Type B pancreatic cell (in vitro differentiated cells): Measurements from ENCODE around the gene NUP153. TPM values are rescaled to one million over a fixed set of nuclear protein-coding genes. Genes with fewer than 3 reads are reported as not detected.

ENCODE experiments used
- DNase-seq: peaks from one replicate; pipeline ENCODE4 v3.0.0; 2021; ENCODE audit warnings: mixed read lengths; ENCODE audit not compliant: unreplicated experiment; ENCODE audit errors: extremely low spot score
- H3K27ac Mint-ChIP-seq: 2 replicates; pipeline ENCODE4 v1.8.0; 2021; ENCODE audit warnings: mild to moderate bottlenecking, mixed read lengths
- H3K27me3 Mint-ChIP-seq: 2 replicates; pipeline ENCODE4 v1.8.0; 2021; ENCODE audit warnings: mixed read lengths
- H3K36me3 Mint-ChIP-seq: 2 replicates; pipeline ENCODE4 v1.8.0; 2021; ENCODE audit warnings: mixed read lengths
- H3K4me1 Mint-ChIP-seq: one replicate; pipeline ENCODE4 v1.8.0; 2021; ENCODE audit warnings: mixed read lengths; ENCODE audit not compliant: unreplicated experiment
- H3K4me3 Mint-ChIP-seq: 2 replicates; pipeline ENCODE4 v1.8.0; 2021; ENCODE audit warnings: mild to moderate bottlenecking, mixed read lengths
- H3K9me3 Mint-ChIP-seq: 2 replicates; pipeline ENCODE4 v1.8.0; 2021; ENCODE audit warnings: mixed read lengths
- CTCF ChIP-seq: fragments of 200-600 bp; sonication (generic); conservative IDR thresholded peaks from 2 replicates; pipeline ENCODE4 v1.5.0; 2021; ENCODE audit warnings: antibody characterized with exemption, mild to moderate bottlenecking
- total RNA-seq: library from RNA; stranded (reverse); gene quantifications from 2 replicates; pipeline ENCODE4 v1.2.1, GENCODE V29; 2021; ENCODE audit warnings: low replicate concordance

Gene NUP153
- total RNA-seq, 1 donor from 2014 or later, result 51.8 TPM

DNA sequence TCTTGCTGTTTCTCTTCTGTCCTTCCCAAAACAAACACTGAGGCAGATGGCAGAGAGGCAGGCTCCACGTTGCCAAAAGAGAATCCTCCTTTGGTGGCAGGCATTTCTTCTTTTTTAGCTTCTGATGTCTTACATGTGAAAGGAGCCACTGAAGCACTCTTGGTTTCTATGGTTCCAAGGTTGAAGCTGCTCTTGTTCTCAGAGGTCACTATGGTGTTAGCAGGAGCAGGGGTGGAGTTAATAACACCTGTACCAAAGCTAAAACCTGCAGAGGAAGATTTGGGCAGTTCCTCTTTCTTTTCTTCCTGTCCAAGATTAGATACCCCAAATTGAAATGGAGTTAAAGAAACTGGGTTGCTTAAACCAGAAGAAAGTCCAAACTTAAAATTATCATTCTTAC lies 77.9 kb downstream of the NUP153 start:
- Mint-ChIP-seq H3K27me3 (no peaks in the 10 kb centered on the region), H3K27ac (no peak overlapping the region), H3K9me3 (no peaks in the 10 kb centered on the region), H3K4me3 (no peak overlapping the region), H3K4me1 (no peaks in the 10 kb centered on the region), H3K36me3 (peaks cover 44% of the 10 kb centered on the region)
- DNase-seq, result no peak
- TF ChIP-seq CTCF, result no peak

DNA sequence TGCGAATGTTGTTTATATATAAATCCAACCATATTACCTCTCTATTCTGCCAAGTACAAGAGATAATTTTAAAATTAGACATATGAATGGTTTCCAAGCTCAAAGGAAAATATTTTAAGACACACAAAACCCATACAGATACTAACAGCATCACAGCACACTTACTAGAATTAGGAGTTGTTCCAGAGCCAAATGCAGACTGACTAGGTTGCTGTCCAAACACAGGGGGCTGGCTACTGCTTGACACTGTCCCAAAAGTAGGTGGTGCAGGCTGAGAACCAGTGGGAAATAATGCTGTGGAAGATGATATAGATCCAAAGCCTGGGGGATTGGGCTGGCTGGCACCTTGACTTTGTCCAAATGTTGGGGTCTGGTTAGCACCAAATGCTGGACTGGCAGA lies 82.3 kb downstream of the NUP153 start:
- Mint-ChIP-seq H3K9me3 (no peaks in the 10 kb centered on the region), H3K36me3 (peaks cover 37% of the 10 kb centered on the region), H3K4me1 (no peaks in the 10 kb centered on the region), H3K4me3 (no peak overlapping the region), H3K27ac (no peak overlapping the region), H3K27me3 (no peaks in the 10 kb centered on the region)
- no peak for DNase-seq
- no peak for TF ChIP-seq CTCF

DNA sequence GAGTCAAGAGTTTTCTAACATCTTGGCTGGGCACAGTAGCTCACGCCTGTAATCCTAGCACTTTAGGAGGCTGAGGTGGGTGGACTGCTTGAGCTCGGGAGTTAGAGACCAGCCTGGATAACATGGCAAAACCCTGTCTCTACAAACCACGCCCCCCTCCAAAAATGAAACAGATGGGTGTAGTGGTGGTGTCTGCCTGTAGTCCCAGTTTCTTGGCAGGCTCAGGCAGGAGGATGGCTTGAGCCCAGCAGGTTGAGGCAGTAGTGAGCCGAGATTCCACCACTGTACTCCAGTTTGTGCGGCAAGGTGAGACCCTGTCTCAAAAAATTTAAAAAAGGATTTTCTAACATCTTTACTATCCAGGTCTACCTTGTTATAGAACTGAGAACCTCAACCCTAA lies 84.6 kb downstream of the NUP153 start:
- Mint-ChIP-seq H3K27ac (no peak overlapping the region), H3K4me1 (no peaks in the 10 kb centered on the region), H3K4me3 (no peak overlapping the region), H3K27me3 (no peaks in the 10 kb centered on the region), H3K36me3 (peaks cover 40% of the 10 kb centered on the region), H3K9me3 (no peaks in the 10 kb centered on the region)
- TF ChIP-seq CTCF, result no peak
- no peak for DNase-seq

DNA sequence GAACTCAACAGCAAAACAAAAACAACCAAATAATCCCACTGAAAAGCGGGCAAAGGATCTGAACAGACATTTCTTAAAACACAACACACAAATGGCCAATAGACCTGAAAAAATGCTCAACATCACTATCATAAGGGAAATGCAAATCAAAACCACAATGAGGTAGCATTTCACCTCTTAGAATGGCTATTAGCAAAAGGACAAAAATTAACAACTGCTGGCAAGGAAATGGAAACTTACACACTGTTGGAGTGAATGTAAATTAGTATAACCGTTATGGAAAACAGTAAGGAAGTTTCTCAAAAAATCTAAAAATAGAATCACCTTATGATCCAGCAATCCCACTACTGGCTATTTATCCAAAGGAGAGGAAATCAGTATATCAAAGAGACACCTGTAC lies 85.7 kb downstream of the NUP153 start:
- Mint-ChIP-seq H3K36me3 (peaks cover 46% of the 10 kb centered on the region), H3K27me3 (no peaks in the 10 kb centered on the region), H3K4me1 (no peaks in the 10 kb centered on the region), H3K9me3 (no peaks in the 10 kb centered on the region), H3K27ac (no peak overlapping the region), H3K4me3 (no peak overlapping the region)
- no peak for DNase-seq
- no peak for TF ChIP-seq CTCF

- no peaks in the 10 kb centered on the region for H3K9me3 Mint-ChIP-seq
- no peak overlapping the region for H3K27ac Mint-ChIP-seq
- TF ChIP-seq CTCF, result no peak
- no peaks in the 10 kb centered on the region for H3K4me1 Mint-ChIP-seq
- no peaks in the 10 kb centered on the region for H3K27me3 Mint-ChIP-seq
- H3K4me3 Mint-ChIP-seq, result no peak overlapping the region
- peaks cover 24% of the 10 kb centered on the region for H3K36me3 Mint-ChIP-seq
- no peak for DNase-seq
Measured at GRCh38 chr6:17615794-17616193, 90.9 kb downstream of the NUP153 start.

- no peak for TF ChIP-seq CTCF
- H3K27me3 Mint-ChIP-seq, result no peaks in the 10 kb centered on the region
- H3K36me3 Mint-ChIP-seq, result peaks cover 6% of the 10 kb centered on the region
- DNase-seq, result no peak
- no peak overlapping the region for H3K4me3 Mint-ChIP-seq
- no peaks in the 10 kb centered on the region for H3K9me3 Mint-ChIP-seq
- no peaks in the 10 kb centered on the region for H3K4me1 Mint-ChIP-seq
- no peak overlapping the region for H3K27ac Mint-ChIP-seq
Measured at GRCh38 chr6:17612048-17612447, 94.7 kb downstream of the NUP153 start.
